ENCODE measurements around the gene ALK. TPM values are rescaled to one million over a fixed set of nuclear protein-coding genes. Genes with fewer than 3 reads are reported as not detected.

The ALK gene
- total RNA-seq, 1 experiment from 2014 or later: 0.87 TPM

GRCh38 chr2:29797916-29798315 is 123.5 kb downstream of the ALK start:
- H3K27ac ChIP-seq (ENCODE audit: low read length): no peak overlapping the region
- H3K79me2 ChIP-seq (ENCODE audit: low read length): no peaks in the 10 kb centered on the region
- no peak overlapping the region for H3K4me3 ChIP-seq (ENCODE audit: low read length)
- CTCF ChIA-PET: no interaction called here
- no peaks in the 10 kb centered on the region for H3K36me3 ChIP-seq (ENCODE audit: low read depth, low read length)
- H3K9ac ChIP-seq (ENCODE audit: low read length): no peak overlapping the region
- no peak overlapping the region for H2AFZ ChIP-seq (ENCODE audit: low read length)
- ATAC-seq (no peak), DNase-seq (no peak)
- POLR2A ChIA-PET (ENCODE audit: unreplicated experiment): no interaction called here
- TF ChIP-seq CTCF (conservative IDR thresholded peaks at IDR 0.05; ENCODE audit: low read depth, low read length) (no peak), EZH2 (IDR thresholded peaks at IDR 0.05; ENCODE audit: low read length, unreplicated experiment) (no peak), EZH2phosphoT487 (IDR thresholded peaks at IDR 0.05; ENCODE audit: borderline replicate concordance, low read length) (no peak)
- intact Hi-C loops (cut with micrococcal nuclease): no loop called here
- H3K9me3 ChIP-seq (ENCODE audit: low read length): no peaks in the 10 kb centered on the region
- H4K20me1 ChIP-seq (ENCODE audit: low read length): no peaks in the 10 kb centered on the region
- BruUV-seq (replicated peaks): no TSS peak
- H3K4me1 ChIP-seq (ENCODE audit: insufficient read depth, low read length): no peaks in the 10 kb centered on the region
- no peak overlapping the region for H3K4me2 ChIP-seq (ENCODE audit: low read length)
- no peaks in the 10 kb centered on the region for H3F3A ChIP-seq (ENCODE audit: low read length, unreplicated experiment)
- H3K9me2 ChIP-seq (replicated peaks; ENCODE audit: low read length): no peaks in the 10 kb centered on the region
- no peaks in the 10 kb centered on the region for H3K27me3 ChIP-seq (ENCODE audit: low read length)

GRCh38 chr2:29796446-29796845 is 124.9 kb downstream of the ALK start:
- Histone ChIP-seq H3K79me2 (ENCODE audit: low read length) (no peaks in the 10 kb centered on the region), H3K4me1 (ENCODE audit: insufficient read depth, low read length) (no peaks in the 10 kb centered on the region), H3K27ac (ENCODE audit: low read length) (no peak overlapping the region), H3F3A (ENCODE audit: low read length, unreplicated experiment) (no peaks in the 10 kb centered on the region), H3K9me3 (ENCODE audit: low read length) (no peaks in the 10 kb centered on the region), H3K9me2 (replicated peaks; ENCODE audit: low read length) (no peaks in the 10 kb centered on the region), H3K4me3 (ENCODE audit: low read length) (no peak overlapping the region), H4K20me1 (ENCODE audit: low read length) (no peaks in the 10 kb centered on the region), H3K9ac (ENCODE audit: low read length) (no peak overlapping the region), H2AFZ (ENCODE audit: low read length) (no peak overlapping the region), H3K36me3 (ENCODE audit: low read depth, low read length) (no peaks in the 10 kb centered on the region), H3K27me3 (ENCODE audit: low read length) (no peaks in the 10 kb centered on the region), H3K4me2 (ENCODE audit: low read length) (no peak overlapping the region)
- ChIA-PET POLR2A (ENCODE audit: unreplicated experiment) (no interaction called here), CTCF (no interaction called here)
- BruUV-seq (replicated peaks): no TSS peak
- intact Hi-C loops (cut with micrococcal nuclease): no loop called here
- no peak for ATAC-seq
- no peak for DNase-seq
- TF ChIP-seq CTCF (conservative IDR thresholded peaks at IDR 0.05; ENCODE audit: low read depth, low read length) (no peak), EZH2 (IDR thresholded peaks at IDR 0.05; ENCODE audit: low read length, unreplicated experiment) (no peak), EZH2phosphoT487 (IDR thresholded peaks at IDR 0.05; ENCODE audit: borderline replicate concordance, low read length) (no peak)

GRCh38 chr2:29789911-29790485 is 131.4 kb downstream of the ALK start:
- H3K9me3 ChIP-seq (ENCODE audit: low read length): no peaks in the 10 kb centered on the region
- no peak overlapping the region for H2AFZ ChIP-seq (ENCODE audit: low read length)
- no peaks in the 10 kb centered on the region for H3F3A ChIP-seq (ENCODE audit: low read length, unreplicated experiment)
- POLR2A ChIA-PET (ENCODE audit: unreplicated experiment): no interaction called here
- no peak overlapping the region for H3K4me3 ChIP-seq (ENCODE audit: low read length)
- no peaks in the 10 kb centered on the region for H3K9me2 ChIP-seq (replicated peaks; ENCODE audit: low read length)
- peaks cover 19% of the 10 kb centered on the region for H3K4me1 ChIP-seq (ENCODE audit: insufficient read depth, low read length)
- BruUV-seq (replicated peaks): no TSS peak
- no peaks in the 10 kb centered on the region for H3K36me3 ChIP-seq (ENCODE audit: low read depth, low read length)
- no peaks in the 10 kb centered on the region for H3K79me2 ChIP-seq (ENCODE audit: low read length)
- no peak overlapping the region for H3K27ac ChIP-seq (ENCODE audit: low read length)
- DNase-seq (no peak), ATAC-seq (no peak)
- CTCF ChIA-PET: no interaction called here
- H3K9ac ChIP-seq (ENCODE audit: low read length): no peak overlapping the region
- intact Hi-C loops (cut with micrococcal nuclease): no loop called here
- H3K4me2 ChIP-seq (ENCODE audit: low read length): no peak overlapping the region
- TF ChIP-seq EZH2 (IDR thresholded peaks at IDR 0.05; ENCODE audit: low read length, unreplicated experiment): no peak
- TF ChIP-seq CTCF (conservative IDR thresholded peaks at IDR 0.05; ENCODE audit: low read depth, low read length): no peak
- no peak for TF ChIP-seq EZH2phosphoT487 (IDR thresholded peaks at IDR 0.05; ENCODE audit: borderline replicate concordance, low read length)
- no peaks in the 10 kb centered on the region for H4K20me1 ChIP-seq (ENCODE audit: low read length)
- no peaks in the 10 kb centered on the region for H3K27me3 ChIP-seq (ENCODE audit: low read length)
